OCI-M2 (cell line): ENCODE measurements around the gene IRX2.

ENCODE experiments used
- DNase-seq: peaks from one replicate; lab custom pipeline; 2025; ENCODE audit not compliant: unreplicated experiment; lab: John Stamatoyannopoulos, UW

IRX2 gene

DNA sequence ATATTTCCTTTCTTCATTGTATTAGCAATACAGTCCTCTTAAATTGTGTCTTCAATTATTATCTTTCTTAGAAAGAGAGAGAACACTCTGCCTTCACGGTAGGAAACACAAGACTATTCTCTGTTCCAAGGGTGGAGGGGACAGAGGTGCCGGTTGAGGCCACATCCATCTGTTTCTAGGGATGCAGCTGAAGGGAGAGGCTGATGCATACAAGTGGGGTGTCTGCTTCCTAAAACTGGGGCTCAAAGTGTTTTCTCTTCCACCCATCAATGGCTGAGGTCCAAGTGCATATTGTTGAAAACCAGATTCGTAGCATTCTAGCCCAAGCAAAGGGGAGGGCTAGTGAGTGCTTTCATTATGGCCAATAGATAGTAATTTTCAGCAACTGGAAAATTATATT is 9.5 kb downstream of the IRX2 start:
- no peak for DNase-seq

DNA sequence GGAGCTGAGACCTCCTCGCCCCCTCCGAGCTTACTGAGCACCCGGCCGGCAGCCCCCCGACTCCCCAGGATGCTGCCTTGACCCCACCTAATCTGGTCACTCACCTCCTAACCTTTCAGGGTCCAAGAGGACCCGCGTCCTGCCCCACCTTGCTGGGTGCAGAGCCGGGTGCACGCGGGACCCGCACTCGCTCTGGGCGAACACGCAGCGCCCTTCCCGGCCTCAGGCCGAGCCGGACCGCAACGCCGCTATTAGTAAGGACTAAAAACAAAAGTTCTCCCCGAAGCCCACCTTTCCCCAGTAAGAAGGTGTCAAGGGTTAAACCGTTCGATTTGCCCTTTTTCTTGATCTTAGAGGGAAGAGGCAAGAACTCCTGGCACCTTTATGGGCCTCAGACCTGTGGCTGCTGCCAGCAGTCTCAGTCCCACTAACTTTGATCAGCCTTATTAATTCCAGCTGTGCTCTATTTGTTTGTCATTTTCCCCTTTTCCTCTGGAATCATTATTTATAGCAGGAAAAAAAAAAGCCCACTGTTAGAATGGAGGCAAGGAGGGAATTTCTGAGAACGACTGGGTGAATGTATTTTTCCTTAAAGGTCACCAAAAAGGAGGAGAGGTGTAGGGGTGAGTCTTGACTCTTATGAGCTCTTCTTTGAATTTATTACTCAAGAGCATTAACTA is 10.5 kb downstream of the IRX2 start:
- no peak for DNase-seq

DNA sequence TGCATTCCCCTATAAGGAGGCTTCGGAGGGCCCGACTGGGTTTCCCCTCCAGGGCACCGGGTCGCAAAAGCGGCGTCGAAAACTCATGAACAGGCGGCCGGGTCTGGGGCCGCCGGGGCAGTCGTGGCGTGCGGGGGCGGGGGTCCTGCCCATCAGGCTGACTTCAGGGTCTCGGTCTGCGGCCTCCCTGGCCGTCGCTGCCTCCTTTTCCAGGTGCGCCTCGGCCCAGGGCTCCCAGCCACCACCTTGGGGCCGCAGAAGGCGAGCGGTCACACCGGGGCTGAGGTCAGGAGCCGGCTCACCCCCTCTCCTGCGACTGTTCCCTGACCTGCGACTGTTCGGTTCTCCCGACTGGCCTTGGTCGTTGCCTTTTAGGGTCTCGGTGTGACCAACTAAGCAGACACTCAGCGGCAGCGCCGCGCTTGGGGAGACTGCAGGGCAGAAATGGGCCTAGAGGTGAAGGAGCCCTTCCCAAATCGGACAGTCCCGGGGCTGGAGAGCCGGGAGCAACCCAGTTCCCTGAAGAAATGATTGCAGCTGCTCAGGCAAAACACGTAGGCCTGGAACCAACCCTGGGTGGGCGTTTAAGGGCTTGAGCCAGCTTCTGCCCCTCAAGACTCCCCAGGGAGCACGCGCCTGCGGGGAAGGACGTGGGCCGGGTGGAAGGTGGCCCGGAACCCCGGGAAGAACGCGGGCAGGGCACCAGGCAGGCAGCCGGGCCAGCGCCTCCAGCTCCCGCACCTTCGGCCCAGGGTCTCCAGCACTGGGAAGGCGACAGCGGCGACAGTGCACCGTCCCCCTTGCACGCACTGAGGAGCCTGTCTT is 11.2 kb downstream of the IRX2 start:
- no peak for DNase-seq

DNA sequence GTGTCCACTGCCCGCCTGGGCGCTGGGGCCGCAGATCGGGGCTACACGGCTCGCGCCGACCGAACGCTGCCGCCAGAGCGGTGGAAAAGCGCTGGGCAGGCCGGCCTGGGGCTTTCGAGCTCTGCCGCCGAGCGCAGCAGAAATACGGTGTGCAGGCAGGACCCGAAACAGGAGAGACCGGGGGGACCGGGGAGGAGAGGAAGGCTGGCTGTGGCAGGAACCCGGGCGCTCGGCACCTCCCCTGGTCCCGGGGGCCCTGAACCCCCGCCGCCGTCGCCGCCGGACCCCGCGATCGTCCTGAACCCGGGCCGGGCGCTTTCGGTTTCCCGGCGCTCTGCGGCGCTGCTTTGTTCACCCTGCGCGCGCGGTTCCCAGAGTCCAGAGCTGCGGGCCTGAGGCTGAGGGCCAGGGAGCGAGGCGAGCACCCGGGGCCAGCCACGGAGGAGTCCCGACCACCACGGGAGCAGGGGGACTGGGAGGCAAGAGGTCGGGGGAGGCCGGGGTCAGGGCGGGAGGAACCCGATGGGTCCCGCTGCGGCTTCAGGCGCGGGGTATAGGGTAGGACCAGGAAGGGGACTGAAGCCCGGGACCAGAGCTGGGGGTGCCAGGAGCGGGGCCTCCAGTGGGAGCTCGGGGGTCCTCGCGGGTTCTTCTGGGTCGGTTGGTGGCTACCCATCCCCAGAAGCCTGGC is 12.0 kb downstream of the IRX2 start:
- DNase-seq, result no peak

DNA sequence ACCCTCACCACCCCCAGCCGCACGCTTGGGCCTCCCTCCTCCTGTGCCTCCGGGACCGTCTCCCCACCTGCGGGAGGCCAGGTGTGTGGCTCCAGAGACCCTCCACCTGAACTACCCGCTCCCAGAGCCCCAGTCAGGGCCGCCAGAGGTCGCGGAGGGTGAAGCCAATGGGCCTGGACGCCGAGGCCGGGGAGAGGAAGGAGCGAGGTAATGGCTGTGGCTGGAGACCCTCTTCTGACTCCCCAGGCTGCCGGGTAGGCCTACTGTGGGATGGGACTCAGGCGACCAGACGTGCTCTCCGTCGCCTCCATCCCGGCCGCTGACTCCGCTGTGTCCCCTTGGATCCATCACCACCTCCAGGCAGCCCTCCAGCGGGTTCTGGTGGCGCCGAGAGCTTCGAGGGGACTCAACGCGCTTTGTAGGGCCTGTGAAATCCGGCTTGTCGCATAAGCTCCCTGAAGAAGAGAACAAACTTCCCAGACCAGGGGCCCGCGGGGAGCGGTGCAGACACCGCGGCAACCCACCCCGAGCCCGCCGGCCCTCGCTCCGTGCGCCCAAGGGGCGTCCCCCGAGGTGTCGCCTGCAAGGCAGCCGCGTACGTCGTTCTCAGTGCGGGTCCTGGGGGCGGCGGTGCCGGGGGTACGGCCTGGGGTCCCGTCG is 12.6 kb downstream of the IRX2 start:
- no peak for DNase-seq

DNA sequence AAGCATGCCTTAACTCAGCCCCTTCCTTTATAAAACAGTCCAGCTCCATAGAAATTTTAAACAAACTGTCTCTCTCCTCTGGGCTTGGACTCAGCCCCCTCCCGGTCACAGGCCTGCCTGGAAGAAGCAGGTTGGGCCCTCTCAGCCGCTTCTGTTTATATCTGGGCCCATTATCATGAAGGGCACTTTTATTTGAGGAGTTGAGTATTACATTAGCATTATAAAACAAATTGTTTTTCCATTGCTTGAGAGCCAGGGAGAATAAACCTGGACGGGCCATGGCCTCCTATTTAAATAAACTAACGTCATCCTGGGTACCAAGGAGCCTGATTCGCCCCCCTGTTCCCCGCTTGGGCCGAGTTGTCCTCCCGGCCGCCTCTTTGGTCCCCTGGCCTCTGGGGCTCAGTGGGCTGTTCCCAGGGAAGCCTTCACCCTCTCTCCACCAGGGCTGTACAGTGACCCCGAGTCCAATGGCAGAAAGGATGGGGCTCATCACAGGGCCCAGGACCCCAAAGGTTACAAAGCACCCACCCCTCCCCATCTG is 13.2 kb downstream of the IRX2 start:
- no peak for DNase-seq

DNA sequence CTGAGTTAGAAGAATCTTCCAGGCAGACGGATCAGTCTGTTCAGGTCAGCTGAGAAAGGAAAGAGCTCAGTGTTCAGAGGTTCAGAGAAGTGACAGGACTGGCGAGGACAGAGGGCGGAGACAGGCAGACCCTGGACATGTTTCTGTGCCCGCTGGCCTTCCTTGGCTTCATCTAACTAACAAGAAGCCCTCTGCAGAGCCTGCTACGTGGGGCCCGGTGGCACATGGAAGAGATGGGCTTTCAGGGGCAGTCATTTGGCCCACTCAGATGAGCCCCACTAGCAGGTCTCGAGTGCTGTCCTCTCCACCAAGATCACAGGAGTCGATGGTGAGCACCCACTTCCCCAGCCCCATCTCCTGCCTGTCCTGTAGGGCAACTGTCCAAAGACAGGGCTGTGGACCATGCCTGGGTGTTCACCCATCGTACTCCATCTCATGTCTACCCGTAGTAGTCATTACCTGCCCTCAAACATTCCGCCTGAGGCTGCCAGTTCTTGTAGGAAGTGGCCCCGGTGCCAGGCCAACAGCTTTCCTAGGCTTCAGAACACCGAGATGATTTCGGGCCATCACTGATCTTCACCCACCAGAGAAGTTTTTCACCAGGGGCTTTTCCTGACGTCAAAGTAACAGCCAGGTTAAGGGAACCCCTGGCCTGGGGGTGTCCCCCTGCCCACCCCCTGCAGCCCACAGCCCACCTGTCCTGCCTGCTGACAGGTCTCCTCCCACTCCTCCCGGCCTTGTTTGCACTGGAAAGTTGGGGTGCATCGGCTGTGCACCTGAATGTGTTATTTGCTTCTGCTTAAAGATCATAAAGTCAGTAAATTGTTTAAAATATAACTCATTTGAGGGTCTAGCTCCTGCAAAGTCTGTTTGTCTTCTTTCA is 14.0 kb downstream of the IRX2 start:
- no peak for DNase-seq

DNA sequence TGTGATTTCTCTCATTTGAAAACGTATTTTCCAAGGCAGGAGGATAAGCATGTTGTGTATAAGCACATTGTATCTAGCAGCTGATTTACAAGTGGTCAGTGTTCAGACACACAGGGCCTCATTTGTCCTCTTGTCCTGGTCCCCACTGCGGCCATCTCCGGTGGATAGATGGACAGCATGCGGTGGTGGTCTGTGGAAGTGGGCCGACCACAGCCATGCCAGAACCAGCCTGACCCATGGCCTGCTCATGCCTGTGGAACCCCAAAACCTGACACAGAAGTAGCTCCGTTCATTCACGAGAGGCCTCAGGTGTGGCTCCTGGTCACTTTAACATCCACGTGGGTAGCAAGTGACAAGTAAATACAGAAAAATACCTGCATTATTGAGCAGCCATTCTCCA is 14.6 kb downstream of the IRX2 start:
- no peak for DNase-seq

DNA sequence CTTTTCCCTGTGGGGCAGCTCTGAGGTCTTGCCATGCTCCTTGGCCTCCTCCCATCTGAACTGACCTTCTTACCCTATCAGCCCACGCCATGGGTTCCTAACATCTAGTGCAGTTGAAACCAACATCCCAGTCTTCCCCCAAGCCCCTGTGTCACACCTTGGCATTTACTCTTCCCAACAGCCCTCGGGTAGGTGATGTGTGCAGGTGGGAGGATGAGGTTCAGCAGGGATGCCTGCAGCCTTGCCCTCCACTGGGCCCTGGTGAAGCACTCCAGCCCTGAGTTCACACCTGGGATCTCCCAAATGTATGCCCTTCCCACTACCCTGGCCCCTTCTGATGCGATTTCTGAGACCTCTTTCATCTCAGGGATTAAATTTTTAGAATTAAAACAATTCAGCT is 15.5 kb downstream of the IRX2 start:
- DNase-seq, result no peak

DNA sequence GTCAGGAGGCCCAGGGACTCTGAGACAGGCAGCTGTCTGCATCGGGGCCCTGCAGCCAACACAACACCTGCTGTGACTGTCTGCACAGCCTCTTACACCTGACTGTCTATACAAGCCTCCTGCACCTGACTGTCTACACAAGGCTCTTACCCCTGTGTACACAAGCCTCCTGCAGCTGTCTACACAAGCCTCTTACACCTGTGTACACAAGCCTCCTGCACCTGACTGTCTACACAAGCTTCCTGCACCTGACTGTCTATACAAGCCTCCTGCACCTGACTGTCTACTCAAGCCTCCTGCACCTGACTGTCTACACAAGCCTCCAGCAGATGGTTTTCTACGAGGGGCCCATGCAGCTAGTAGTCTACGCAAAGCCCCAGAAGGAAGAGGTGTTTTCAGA is 18.6 kb downstream of the IRX2 start:
- no peak for DNase-seq

DNA sequence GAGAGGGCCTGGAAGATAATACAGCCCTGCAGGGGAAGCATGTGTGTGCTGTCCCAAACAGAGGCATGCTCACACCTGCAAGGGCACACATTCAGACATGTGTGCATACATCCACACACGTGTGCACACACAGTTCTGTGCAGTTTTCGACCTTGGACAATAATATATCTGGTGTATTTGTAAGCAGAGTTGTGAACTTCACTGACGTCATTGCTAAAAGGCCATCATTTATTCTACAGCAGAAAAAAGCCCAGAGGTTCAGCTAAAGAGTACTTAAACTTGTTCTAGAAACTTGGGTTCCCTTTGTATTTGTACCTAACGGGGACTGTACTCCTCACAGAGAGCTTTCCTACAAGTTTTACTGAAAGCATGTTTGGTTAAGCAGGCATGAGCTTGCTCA is 19.5 kb downstream of the IRX2 start:
- DNase-seq, result no peak

DNA sequence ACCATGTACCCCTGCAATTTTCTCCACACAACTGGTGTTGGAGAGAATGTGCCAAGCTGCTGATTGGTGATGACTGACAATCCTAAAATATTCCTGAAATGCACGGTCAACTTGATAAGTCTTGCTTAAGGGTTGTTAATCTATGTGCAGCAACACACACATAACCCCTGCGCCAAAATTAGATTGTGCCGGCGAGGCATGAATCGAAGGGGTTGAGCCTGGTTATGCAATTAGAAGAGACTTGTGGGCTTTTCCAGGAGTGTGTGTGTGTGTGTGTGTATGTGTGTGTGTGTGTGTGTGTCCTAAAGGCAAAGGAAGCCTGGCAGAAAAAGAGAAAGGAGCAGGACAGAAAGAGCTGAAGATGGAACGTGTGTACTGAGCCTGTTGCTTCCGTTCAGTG is 22.3 kb downstream of the IRX2 start:
- DNase-seq, result no peak

DNA sequence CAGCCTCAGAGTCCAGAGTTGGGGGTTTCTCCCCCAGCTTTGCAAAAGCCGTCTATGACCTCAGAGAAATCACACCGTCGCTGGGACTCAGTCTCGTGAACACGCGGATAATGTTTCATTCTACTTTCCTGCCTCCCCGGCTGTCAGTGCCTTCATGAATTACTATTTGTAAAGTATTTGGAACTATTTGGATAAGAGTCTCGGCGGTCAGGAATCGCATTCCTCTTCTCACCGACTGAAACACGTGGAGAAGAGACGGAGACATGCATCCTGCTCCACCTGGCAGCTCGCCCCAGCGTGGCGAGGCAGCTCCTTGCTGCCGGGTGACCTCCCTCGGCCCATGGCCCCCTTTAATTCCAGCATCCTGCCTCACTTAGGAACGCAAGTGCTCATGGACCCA is 23.9 kb downstream of the IRX2 start:
- no peak for DNase-seq

DNA sequence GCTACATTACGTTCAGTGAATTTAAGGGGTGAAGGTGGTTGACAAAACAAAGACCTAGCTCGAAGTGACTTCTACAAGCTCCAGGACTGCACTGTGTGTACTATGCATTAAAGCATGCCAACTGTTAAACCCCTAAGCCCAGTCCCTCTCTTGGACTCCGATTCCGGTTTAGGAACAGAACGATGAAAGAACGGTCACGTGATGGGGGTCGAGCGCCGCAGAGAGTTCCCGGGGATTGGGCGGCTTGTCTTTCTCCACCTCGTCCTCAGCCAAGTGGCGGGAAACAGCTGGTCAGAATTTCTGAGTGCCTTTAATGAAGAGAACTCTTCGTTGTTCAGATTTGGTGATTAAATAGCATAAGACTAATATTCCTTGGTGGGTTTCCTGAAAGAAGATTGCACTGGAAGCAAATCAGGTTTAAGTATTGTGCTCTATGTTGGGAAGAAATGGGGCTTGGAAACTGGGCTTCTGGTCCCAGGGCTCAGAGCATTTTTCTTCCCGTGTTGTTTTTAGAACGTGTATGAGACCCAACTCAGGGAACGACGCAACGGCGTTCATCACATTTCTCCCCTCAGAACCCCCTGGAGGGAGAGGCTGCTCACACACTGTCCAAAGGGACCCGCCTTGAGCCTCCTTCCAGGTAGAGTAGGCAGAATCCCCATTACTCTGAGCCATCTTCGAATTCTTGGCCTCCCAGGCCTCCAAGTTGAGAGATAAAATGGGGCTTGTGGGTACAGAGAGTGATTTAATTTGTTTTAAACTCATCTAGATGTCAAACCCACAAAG is 25.3 kb downstream of the IRX2 start:
- no peak for DNase-seq

DNA sequence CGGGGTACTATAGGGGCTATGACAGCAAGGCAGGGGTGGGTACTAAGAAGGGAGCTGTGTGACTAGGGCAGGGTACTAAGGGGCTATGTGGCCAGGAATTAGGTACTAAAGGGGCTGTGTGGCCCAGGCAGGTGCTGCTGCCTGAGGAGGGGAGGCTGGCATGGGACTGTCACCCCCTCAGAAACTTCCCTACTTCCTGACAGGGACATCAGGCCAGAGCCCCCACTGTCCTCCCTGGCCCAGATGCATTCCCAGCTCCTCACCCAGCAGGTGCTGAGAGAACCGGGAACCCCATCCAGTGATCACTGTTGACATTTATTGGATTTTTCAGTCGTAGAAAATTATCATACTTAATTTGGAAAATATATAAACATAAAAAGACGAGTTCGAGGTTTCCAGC is 26.6 kb downstream of the IRX2 start:
- DNase-seq, result no peak

DNA sequence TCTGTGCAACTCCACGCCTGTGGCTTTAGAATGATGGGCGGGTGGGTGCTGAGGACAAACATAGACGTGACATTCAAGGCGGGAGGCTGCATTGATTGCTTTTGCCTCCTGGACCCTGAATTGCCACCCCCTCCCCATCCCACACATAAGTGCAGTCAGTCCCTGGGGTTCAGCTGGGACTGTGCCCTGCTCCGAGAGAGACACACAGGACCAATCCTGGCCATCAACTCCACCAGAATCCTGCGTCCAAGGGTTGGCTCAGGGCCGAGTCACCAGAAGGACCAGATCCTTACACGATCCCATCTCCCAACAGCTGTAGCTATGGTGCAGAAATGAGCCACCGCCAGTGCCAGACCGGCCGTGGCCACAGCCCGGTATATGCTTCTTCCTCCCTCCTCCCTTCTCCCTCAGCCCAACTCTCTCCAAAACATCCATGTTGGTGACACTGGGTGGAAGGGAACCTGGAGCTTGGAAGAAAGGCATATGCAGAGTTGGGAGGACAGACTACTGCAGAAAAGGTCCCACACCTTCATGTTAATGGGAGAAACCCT is 27.4 kb downstream of the IRX2 start:
- no peak for DNase-seq

DNA sequence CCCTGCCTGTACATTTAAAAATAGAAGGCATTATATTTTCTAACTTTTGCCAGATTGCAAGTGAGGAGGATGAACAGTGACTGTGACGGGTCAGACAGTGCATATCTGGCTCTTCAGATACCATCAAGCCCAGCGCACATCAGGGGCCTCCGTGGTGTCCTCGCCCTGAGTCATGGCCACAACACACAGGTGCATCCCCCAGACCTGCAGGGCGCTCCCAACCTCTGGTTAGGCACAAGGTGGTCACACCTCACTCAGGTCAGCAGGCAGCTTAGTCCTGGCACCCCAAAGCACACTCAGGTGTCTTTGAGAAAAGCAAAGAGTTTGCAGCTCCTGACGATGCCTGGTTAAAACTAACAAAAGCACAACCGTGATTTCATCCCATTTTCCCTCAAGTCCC is 28.6 kb downstream of the IRX2 start:
- DNase-seq, result no peak

DNA sequence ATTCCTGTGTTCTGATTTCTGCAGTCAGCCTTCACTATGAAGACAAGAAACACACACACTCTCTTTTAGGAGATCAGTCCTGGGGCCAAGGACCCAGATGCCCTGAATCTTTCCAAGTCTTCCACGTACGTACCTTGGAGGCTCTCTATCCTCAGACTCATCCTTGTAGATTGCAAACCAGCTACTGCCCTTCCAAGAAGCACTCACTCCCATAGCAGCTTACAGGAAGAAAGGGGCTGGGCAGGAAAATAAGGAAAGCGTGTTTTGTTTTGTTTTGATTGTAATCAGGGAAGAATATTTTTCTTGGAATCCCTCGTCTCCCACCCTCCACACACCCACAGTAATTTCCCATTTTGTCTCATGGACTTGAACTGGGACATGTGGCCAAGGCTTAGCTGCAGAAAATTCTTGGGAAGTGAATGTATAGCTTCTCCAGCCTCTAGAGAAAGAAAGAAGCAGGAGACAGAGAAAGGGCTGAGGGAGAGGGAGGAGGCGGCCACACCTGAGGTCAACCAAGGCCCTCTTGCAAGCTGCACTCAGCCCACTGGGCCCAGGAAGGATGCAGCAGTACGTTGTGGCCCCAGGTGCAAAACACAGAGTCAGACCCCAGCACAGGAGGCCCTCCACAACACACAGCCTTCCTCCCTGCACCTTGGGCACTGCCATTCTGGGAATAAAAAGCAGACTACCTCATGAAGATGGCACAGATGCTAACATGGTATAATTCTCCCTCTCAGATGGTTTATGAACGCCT is 29.9 kb downstream of the IRX2 start:
- DNase-seq, result no peak

DNA sequence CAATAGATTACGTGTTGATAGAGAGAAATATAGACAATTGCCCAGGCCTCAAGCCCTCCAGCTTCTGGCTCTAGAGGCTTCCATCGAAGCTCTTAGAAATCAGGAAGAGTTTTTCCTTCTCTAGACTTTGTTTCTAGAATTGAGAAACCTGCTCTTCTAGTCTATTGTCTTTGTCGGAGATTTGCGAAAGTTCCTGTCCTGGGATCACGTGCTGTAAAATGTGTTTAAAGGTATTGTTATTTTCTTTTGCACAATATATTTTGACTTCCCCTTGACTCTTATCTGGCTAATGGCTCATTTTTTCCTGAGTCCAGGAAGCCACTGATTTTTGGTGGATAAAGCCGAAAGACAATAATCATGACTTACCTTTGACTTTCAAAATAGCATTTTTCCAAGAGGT is 32.1 kb downstream of the IRX2 start:
- no peak for DNase-seq
